ENCODE results near the gene RPA1. TPM values are rescaled to one million over a fixed set of nuclear protein-coding genes. Genes with fewer than 3 reads are reported as not detected.

The RPA1 gene
- total RNA-seq, 3 donors from 2014 or later, result 52.3 to 77.4 (median 75.5) TPM

GRCh38 chr17:1948517-1948825 is 118.7 kb downstream of the RPA1 start:
- Histone ChIP-seq H3K4me1 (ENCODE audit: low read depth) (no peaks in the 10 kb centered on the region), H3K9me3 (no peaks in the 10 kb centered on the region), H3K36me3 (ENCODE audit: low read depth) (no peaks in the 10 kb centered on the region), H3K4me3 (no peak overlapping the region)
- intact Hi-C loops (cut with DNase I, micrococcal nuclease), result no loop called here
- no peak for TF ChIP-seq CTCF (IDR thresholded peaks at IDR 0.05)
- no peak for ATAC-seq
- no peak for DNase-seq

Other genes with a start within 250 kb of the RPA1 start
- 10 to 100 TPM; 12.7 to 30.8 (median 23.7) TPM for gene SLC43A2, start 201.2 kb upstream of the RPA1 start, total RNA-seq
- 10 to 100 TPM; 13.1 to 17.8 (median 14.8) TPM for gene SCARF1, start 184.3 kb upstream of the RPA1 start, total RNA-seq
- 10 to 100 TPM; 33.3 to 71.6 (median 41.0) TPM for gene RILP, start 180.1 kb upstream of the RPA1 start, total RNA-seq
- 100 to 1,000 TPM; 214 to 238 (median 222) TPM for gene PRPF8, start 145.1 kb upstream of the RPA1 start, total RNA-seq
- 10 to 100 TPM; 29.0 to 45.6 (median 37.6) TPM for gene TLCD2, start 119.6 kb upstream of the RPA1 start, total RNA-seq
- gene WDR81, start 105.3 kb upstream of the RPA1 start, total RNA-seq, result 10 to 100 TPM; 17.3 to 27.3 (median 22.4) TPM
- 1 to 10 TPM in 2 of 3 donors, under 1 TPM in 1; 0.78 to 8.2 (median 2.9) TPM for gene SERPINF2, start 87.1 kb upstream of the RPA1 start, total RNA-seq
- gene SERPINF1, start 67.9 kb upstream of the RPA1 start, total RNA-seq, result 100 to 1,000 TPM in 1 of 3 donors, 10 to 100 TPM in 2; 16.9 to 111 (median 76.9) TPM
- 10 to 100 TPM in 2 of 3 donors, 1 to 10 TPM in 1; 9.8 to 19.4 (median 10.7) TPM for gene SMYD4, start 103 bp upstream of the RPA1 start, total RNA-seq
- under 1 TPM; 0.14 to 0.47 (median 0.43) TPM for gene RTN4RL1, start 195.3 kb downstream of the RPA1 start, total RNA-seq
- 10 to 100 TPM; 33.1 to 43.7 (median 42.2) TPM for gene DPH1, start 200.1 kb downstream of the RPA1 start, total RNA-seq
- 10 to 100 TPM; 25.3 to 35.5 (median 33.0) TPM for gene OVCA2, start 212.0 kb downstream of the RPA1 start, total RNA-seq
- gene HIC1, start 225.1 kb downstream of the RPA1 start, total RNA-seq, result 10 to 100 TPM in 2 of 3 donors, 1 to 10 TPM in 1; 6.0 to 28.9 (median 13.5) TPM